GM18909 (cell line): Measurements from ENCODE around the gene GPX5.
"Not testable (repeated sequence)": the region's sequence is repeated elsewhere in the genome, so short reads cannot be mapped to it uniquely, and the experiment has no call there.

Experiments
- ATAC-seq: cut with Tn5 transposase; IDR thresholded peaks from one replicate; pipeline ENCODE4 v1.9.1; 2021; ENCODE audit warnings: mild to moderate bottlenecking; ENCODE audit not compliant: unreplicated experiment, poor library complexity

GPX5 gene

GRCh38 chr6:28511628-28512300 lies 13.9 kb upstream of the GPX5 start:
- no peak for ATAC-seq

- not testable (repeated sequence) for ATAC-seq
Observed at GRCh38 chr6:28512387-28512786, 13.3 kb upstream of the GPX5 start.

GRCh38 chr6:28515676-28516075 lies 10.0 kb upstream of the GPX5 start, which contains the start of gene GPX6:
Gene GPX6, minus strand, starts transcription at chr6:28515793. Its CDS starts 50 bp downstream, at chr6:28515743.
- ATAC-seq, result no peak

GRCh38 chr6:28517964-28518363 lies 7.7 kb upstream of the GPX5 start:
- no peak for ATAC-seq

- no peak for ATAC-seq
Observed at GRCh38 chr6:28522594-28523240, 3.0 kb upstream of the GPX5 start.

- ATAC-seq, result no peak
Observed at GRCh38 chr6:28523241-28523622, 2.4 kb upstream of the GPX5 start.

GRCh38 chr6:28530777-28531176 lies 5.1 kb downstream of the GPX5 start:
- ATAC-seq, result no peak

GRCh38 chr6:28531479-28532128 lies 5.9 kb downstream of the GPX5 start:
- ATAC-seq, result no peak

- ATAC-seq, result no peak
Observed at GRCh38 chr6:28534306-28534705, 8.6 kb downstream of the GPX5 start.

- no peak for ATAC-seq
Observed at GRCh38 chr6:28534875-28535274, 9.2 kb downstream of the GPX5 start.

GRCh38 chr6:28537065-28537464 lies 11.4 kb downstream of the GPX5 start:
- no peak for ATAC-seq

- ATAC-seq, result no peak
Observed at GRCh38 chr6:28537509-28538140, 11.9 kb downstream of the GPX5 start.

GRCh38 chr6:28541996-28542395 lies 16.3 kb downstream of the GPX5 start:
- ATAC-seq, result no peak

- ATAC-seq, result peak; percentile 61
Observed at GRCh38 chr6:28542440-28543296, 17.0 kb downstream of the GPX5 start.

- no peak for ATAC-seq
Observed at GRCh38 chr6:28543651-28544610, 18.2 kb downstream of the GPX5 start.

GRCh38 chr6:28545955-28546354 lies 20.3 kb downstream of the GPX5 start:
- no peak for ATAC-seq

GRCh38 chr6:28547003-28547402 lies 21.3 kb downstream of the GPX5 start:
- not testable (repeated sequence) for ATAC-seq

GRCh38 chr6:28551891-28552666 lies 26.4 kb downstream of the GPX5 start:
- no peak for ATAC-seq
